NCI-H460 (cell line): Measurements from ENCODE around the gene GAS2. TPM values are rescaled to one million over a fixed set of nuclear protein-coding genes. Genes with fewer than 3 reads are reported as not detected.
"Not testable (repeated sequence)": the region's sequence is repeated elsewhere in the genome, so short reads cannot be mapped to it uniquely, and the experiment has no call there.

Experiments
- DNase-seq: peaks from one replicate; pipeline ENCODE4 v3.0.0-alpha.2; 2016; ENCODE audit warnings: low read depth; ENCODE audit errors: extremely low read depth
- polyA plus RNA-seq: library from polyadenylated mRNA; depleted of rRNA; stranded (reverse); fragments of >200 nt; gene quantifications from 2 replicates; pipeline ENCODE4 v1.2.3, GENCODE V29; 2014; cell fraction: nucleus; rRNA removed
- total RNA-seq: library from RNA; depleted of rRNA; stranded (reverse); fragments of >200 nt; shearing (Covaris generic); gene quantifications from 2 replicates; pipeline ENCODE4 v1.2.3, GENCODE V29; 2014; rRNA removed

Gene GAS2
- total RNA-seq: 0.77 and 1.2 TPM in 2 replicates
- 0.19 TPM in 1 of 2 replicates, not detected in the other for polyA plus RNA-seq

- DNase-seq: no peak
Observed at GRCh38 chr11:22666325-22666687, at the start of gene GAS2. GAS2 (plus strand) TSS chr11:22666611; CDS start chr11:22674870, 8,259 bp downstream.

DNA sequence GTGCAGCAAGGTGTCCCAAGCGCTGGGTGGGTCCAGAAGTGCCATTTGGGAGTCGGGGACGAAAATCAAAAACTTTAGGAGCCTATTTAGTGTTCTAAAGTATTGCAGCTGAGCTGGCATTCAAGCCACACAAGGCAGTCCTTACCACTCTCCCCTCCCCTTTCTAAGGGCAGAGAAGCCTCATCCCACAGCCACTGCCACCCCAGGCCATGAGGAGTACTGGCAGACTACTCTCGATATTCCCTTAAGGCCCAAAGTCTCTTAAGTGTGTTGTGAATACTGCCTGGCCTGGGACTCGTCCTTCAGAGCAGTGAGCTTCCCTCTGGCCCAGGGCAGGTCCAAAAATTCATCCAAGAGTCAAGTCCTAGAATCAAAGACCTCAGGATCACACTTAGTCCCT is 48.5 kb upstream of the GAS2 start:
- DNase-seq: no peak

- DNase-seq: peak; percentile 33
Observed at GRCh38 chr11:22624742-22625447, 41.5 kb upstream of the GAS2 start.

GRCh38 chr11:22625448-22626287 is 40.7 kb upstream of the GAS2 start, which contains the start of gene FANCF:
FANCF (minus strand) TSS chr11:22625823; CDS start chr11:22625810, 13 bp downstream.
- peak; percentile 93 for DNase-seq

- DNase-seq: no peak
Observed at GRCh38 chr11:22626573-22627239, 39.7 kb upstream of the GAS2 start.

DNA sequence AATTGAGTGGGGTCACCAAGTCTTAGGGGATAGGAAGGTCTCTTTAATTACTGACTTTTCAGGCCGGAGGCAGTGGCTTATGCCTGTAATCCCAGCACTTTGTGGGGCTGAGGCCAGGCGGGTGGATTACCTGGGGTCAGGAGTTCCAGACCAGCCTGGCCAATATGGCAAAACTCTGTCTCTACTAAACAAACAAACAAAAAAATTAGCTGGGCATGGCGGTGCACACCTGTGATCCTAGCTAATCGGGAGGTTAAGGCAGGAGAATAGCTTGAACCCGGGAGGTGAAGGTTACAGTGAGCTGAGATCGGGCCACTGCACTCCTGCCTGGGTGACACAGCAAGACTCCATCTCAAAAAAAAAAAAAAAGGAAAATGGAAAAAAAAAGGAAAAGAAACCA is 39.0 kb upstream of the GAS2 start:
- DNase-seq: no peak

DNA sequence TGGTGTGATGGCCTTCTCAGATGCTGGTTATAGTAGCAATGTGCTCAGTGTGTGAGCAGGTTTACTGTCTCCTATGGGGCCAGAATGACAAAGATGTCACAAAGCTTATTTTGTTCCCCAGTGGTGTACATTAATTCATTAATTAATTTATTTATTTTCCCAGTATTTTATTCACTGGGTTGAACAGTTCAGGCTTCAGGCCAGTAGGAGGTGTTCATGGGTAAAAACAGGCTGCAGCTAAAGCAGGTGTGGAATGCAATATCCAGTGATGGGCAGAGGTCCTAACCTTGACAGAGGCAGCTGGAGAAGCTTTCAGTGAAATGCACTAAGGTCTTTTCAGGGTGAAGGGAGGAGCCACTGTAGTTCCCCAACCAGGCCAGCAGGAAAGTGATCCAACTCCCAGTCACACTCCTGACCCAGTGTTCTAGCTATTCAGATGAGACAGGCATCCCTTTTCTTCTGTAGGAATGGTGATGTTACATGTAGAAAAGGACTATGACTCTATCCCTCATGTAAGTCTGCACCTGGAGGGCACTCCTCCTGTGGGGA is 33.0 kb upstream of the GAS2 start:
- no peak for DNase-seq

GRCh38 chr11:22634897-22635629 is 31.3 kb upstream of the GAS2 start:
- DNase-seq: no peak

DNA sequence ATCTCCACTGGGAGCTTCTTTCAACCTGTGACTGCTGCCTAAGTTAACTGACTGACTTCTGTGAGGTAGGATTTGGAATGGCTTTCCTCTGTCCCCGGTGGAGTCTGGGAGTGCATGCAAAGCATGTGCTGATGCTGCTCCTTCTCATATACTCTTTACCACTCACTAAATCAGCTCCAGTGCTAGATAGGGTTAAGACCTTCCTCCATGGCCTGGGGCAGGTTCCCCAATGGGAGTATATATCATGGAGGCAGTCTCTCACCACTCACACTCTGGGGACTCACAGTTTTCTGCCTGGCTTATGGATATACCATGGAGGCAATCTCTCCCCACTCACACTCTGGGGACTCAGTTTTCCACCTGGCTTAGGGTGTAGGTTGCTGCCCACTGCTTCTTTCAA is 30.7 kb upstream of the GAS2 start:
- no peak for DNase-seq

DNA sequence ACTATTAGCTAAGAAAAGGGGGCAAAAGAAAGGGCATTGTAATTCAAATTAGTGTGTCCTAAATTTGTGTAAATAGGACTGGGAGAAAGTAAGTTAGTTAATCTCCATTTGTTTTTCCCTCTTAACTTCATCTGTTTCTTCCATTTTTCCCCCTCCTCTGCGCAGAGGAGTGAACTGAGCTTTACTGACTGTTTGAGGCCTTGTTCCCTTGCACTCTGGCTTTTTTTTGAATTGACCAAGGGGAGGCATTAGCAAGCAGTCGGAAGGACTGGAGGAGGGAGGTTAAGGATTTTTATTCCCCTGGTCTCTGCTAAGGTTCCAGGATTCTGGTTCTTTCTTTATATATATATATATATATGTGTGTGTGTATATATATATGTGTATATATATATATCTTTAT is 25.5 kb upstream of the GAS2 start:
- DNase-seq: no peak

DNA sequence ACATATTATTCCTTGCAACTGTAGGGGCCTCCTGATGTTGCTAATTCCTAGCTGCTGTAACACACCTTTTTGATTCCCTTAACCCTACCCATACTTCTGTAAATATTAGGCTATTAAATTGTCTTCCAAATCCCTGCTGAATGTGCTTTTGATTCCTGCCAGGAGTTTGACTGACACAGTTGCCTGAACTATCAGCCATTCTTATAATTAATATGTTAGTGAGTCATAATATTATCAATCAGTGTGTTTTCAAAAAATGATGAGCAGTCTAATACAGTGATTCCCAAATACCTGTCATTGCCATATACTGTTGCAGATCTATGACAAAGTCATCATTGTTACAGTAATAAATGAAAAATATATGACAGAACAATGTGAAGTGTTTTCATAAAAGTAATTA is 24.9 kb upstream of the GAS2 start:
- DNase-seq: no peak

GRCh38 chr11:22652346-22652745 is 14.1 kb upstream of the GAS2 start:
- not testable (repeated sequence) for DNase-seq

GRCh38 chr11:22656130-22656529 is 10.3 kb upstream of the GAS2 start:
- DNase-seq: no peak

GRCh38 chr11:22657101-22657694 is 9.2 kb upstream of the GAS2 start:
- no peak for DNase-seq

- no peak for DNase-seq
Observed at GRCh38 chr11:22659783-22660182, 6.6 kb upstream of the GAS2 start.

DNA sequence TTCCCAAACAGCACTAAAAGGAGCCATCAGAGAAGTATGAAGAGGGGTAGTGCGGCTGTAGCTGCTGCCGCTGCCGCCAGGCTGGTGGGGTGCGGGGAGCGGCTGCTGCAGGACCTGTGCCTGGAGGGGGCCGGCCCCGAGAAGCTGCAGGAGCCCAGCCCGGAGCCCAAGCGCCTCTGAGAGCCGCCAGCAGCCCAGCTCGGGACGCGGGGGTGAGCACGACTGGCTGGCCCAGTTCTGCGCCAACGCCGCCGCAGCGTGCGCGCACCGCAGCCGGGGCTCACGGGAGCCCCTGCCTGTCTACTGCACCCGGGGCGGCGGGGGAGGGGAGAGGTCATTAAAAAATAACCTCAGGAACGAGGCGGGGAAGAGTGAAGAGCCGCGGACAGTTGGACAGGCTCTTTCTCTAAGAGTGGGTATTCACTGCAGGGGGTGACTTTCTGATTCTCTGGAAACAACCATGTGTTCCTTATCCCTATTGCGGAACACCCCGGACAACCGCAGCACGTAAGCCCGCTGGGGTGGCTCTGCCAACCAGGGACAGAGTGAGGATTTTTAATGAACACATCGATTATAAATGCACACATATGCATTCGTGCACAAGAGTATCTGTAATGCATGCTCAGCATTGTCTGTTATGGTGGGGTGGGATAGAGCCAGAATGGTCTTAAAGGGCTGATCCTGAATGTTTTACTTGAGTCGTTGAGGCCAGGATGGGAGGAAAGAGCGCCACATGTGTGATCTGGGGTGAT is 453 bp downstream of the GAS2 start:
- no peak for DNase-seq

DNA sequence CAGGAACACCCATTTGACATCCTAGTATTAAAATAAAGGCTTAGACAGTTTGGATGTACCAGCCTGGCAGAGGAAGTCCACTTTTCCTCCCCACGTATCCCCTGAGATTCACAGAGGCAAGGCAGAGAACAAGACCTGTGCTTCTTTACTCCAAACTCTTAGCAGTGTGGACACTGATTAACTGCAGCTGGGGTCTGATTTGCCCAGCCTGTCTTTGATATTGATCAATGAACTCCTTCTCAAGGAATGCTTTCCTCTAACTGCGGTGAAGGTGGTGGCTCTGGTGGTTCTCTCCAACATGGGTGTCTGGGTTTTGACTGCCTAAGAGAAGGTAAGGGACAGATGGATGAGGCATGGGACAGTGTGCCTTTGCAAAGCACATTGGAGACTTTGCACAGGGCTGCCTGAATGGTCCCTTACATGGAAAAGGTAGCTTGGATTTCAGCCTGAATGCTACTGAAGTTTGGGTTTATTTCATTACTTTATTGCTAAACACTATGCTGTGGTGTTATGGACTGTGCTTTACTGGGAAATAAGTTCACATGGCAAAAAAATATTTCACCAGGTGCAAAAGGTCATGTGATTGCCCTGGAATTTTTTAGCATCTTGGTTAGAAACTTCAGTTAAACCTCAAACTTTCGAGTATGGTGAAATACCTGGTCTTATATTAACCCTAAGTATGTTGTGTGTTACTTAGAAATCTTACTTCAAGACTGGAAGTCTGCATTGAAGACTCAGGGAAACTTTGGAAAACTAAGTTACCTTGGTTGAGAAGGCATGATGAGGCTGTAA is 1.8 kb downstream of the GAS2 start:
- no peak for DNase-seq

- no peak for DNase-seq
Observed at GRCh38 chr11:22669368-22669767, 3.0 kb downstream of the GAS2 start.
